ENCODE results near the gene PHLPP1.

Gene PHLPP1

DNA sequence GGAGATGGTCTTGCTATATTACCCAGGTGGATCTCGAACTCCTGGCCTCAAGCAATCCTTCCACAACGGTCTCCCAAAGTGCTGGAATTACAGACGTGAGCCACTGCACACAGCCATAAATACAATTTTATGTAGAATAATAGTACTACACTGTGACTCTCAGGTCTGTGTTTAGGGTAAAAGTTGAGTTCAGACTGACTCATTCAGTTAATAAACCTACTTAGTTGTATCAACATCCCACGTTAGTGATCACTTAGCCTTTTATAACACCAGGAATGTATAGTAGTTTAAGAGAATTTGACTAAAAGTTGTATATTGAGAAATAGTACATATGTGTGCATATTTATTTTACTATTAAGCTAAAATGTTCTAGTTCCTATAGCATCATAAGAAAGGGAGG lies 237.5 kb downstream of the PHLPP1 start:
- DNase-seq: no peak

DNA sequence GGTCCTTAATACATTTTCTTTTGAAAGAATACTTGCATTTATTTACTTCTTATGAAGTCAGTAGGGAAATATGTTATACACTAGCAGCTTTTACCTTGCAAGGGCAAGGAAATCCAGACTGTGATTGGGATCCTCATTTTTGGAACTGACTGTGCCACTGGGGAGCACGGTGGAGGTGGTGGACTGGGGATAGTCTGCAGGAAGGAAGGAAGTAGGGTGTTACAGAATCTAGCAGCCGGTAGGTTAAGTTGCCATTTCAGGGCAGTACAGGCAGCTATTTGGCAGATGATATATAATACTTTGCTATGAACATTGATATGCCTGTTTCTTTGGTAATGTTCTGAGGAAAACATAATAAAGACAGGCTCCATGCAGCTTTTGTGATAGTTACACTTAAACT lies 238.3 kb downstream of the PHLPP1 start:
- DNase-seq: no peak

DNA sequence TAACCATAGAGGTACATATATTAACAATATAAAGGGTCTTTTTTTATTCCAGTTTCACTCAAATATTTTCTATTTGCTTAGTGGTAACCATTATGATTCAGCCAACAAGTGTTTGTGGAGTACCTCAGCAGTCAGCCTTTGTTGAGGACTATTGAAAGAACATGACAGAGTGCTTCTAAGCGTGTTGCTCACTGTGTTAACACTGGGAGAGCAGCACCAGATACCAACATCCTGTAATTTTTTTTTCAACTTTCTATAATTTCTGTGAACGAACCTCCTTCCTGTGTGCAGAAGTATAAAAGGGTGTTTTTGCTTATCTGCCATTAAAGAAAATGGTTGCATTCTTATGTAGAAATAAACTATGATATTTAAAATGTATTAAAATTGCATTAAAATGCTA lies 239.0 kb downstream of the PHLPP1 start:
- no peak for DNase-seq

DNA sequence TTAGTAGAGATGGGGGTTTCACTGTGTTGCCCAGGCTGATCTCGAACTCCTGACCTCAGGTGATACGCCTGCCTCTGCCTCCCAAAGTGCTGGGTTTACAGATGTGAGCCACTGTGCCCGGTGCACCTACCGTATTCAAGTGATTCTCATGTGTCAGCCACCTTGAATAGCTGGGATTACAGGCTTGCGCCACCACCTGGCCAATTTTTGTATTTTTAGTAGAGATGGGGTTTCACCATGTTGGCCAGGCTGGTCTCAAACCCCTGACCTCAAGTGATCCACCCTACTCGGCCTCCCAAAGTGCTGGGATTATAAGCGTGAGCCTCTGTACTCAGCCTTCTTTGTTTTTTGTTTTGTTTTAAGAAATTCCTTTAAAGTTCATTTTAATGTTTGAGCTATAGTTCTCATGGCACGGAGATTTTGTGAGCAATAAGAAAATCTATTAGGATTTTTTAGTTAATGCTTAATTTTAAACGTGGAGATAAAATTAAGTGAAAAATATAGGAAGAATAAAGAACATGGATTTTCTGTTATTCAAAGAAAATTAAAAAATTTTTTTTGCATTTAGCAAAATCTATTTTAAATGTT lies 242.6 kb downstream of the PHLPP1 start:
- DNase-seq: peak; percentile 59

DNA sequence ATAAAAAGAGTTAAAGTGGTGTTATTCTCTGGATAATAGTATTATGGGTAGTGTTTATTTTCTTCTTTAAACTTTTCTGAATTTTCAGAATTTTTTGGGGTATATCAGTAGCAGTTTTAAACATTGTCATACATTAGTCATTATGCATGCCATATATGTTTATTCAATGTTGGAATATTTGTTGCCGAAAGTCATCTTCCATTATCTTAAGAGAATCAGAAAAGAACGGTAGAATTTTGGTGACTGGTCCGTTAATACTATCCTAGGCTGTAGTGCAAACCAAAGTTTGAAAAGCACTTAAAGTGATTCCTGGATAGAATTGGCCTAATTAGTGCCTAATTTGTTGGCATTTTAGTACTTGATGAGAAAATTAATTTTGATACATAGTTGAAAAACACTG lies 244.1 kb downstream of the PHLPP1 start:
- no peak for DNase-seq

DNA sequence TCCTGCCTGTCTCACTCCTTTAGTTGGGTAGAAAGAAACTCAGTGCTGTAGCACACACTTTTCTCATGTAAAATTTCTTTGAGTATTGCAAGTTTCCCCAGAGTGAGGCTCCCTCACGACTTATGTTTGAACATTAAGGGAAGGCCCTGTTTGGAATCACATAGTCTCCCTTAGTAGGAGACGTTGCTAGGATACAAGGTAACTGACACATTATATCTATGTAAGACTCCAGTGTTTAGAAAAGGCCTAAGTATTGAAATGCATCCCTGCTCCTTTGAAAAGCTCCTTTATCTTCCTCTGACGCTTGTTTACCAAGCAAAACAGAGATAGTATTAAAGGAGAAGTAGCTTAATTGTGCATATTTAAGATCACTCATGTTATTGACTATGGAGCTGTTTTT lies 248.2 kb downstream of the PHLPP1 start:
- no peak for DNase-seq

DNA sequence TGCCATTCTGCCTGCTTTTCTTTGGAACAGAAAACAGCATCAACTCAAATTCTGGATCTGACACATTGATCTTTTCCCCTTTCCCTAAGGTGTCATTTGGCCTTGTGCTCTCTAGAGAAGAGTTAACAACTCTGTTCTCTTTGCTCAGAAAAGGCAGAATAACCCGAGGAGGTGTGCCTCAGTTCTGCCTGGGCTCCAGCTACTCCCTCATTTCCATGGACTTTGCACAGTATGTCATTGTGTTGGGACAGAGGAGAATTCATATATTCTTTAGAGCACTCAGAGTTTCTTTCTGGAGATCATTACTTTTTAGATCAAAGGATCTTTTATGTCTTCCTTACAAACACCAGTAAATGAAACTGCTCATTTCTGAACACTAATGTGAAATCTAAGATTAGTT lies 249.1 kb downstream of the PHLPP1 start:
- DNase-seq: no peak

DNA sequence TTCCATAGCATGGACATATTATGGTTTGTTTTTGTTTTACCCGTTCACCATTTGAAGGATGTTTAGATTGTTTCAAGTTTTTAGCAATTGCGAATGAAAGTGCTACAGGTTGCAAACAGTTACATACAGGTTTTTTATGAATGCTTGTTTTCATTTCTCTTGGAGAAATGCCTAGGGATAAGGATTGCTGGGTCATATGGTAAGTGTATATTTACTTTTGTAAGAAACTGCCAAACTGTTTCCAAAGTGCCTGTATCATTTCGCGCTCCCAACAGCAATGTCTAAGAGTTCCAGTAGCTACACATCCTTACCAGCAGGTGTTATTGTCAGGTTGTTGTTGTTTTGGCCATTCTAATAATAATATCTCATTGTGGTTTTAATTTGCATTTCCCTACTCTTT lies 251.7 kb downstream of the PHLPP1 start:
- no peak for DNase-seq

DNA sequence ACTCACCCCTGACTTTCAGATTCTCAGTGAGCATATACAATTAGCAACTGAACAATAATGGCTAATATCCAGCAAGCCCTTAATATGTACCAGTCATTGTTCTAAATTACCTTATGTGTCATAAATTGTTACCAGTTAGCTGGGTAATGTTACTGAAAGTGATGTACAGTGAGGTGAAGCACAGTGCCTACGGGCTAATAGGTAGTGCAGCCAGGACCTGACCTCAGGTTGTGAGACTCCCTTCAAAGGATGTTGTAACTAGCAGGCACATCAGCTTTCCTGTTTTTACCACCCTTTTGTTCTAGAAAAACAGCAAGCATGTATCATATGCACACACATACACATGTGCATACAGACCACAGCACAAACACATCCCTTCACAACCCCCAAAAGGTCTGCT lies 258.3 kb downstream of the PHLPP1 start:
- DNase-seq: no peak

DNA sequence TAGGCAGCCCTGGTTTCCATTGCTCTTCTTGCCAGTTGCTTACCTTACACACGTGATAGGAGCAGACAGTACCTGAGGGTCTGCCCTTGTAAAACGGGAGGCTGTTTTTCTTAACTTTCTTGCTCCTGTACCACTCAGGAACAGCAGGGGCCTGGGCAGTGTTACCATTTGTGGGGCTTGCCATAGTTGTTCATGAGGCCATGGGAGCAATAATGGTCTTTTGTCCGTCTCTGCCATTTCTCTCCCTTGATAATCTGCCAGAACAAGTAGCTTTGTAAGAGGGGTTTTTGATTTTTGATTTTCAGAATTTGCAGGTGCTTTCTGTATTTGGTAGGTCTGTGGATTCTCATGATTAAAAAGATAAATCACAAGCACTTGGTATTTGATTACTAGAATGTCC lies 259.0 kb downstream of the PHLPP1 start:
- DNase-seq: no peak

DNA sequence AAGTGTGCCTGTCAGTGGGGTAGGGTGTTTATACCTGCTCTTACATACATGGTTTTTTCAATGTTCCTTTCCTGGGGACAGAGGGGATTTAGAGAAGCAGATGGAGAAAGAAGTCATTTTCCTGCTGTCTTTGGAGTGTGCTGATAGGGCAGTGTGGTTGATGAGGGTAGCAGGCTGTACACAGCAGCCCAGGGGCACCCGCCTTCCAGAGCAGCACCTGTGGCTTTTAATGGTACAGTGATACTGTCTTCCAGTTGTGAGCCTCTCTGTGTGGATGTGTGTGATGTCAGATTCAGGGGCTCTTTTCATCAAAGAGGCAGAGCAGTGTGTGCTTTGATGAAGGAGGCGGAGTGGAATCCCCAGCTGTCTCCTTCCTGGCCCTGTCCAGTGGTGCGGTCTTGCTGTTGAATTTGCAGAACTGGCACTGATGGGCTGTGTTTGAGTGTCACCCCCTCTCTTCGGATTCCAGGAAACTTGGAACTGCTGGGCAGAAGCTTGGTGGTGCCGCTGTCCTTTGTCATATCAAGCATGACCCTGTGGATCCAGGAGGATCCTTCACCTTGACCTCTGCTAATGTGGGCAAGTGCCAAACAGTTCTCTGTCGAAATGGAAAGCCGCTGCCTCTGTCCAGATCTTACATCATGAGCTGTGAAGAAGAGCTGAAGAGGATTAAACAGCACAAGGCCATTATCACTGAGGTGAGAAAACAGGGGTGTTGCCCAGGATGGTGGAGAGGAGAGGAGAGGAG lies 259.8 kb downstream of the PHLPP1 start:
- no peak for DNase-seq

DNA sequence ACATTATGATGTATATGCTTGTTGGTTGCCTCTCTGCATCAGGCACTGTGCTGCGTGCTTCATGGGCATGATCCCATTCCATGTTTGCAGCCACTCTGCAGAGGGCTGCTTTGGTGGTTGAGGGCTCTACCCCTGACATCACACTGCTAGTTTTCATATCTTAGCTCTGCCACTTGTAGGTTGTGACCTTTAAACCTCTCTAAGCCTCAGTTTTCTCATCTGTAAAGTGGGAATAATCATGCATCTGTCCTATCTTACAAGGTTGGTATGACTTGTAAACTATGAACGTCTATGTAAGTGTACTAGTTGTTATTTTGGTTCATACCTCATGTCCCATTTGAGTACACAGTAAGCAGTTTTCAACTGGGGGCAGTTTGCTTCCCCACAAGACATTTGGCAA lies 260.4 kb downstream of the PHLPP1 start:
- DNase-seq: no peak

DNA sequence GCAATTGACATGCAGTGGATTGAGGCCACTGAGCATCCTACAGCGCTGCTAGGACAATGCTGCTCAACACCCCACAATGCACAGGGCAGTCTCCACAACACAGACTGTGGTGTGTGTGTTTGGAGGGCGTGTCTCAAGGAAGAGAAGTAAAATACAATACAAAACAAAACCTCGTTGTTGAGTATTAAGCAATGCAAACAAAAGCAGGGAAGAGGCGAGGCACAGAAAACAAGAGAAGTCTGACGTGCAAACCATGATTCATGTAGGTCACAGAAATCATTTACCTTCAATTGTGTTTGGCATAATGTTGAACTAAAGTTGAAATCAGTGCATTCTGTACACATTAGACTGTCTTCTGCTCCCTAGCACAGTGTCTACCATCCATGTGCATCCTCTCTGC lies 260.9 kb downstream of the PHLPP1 start:
- no peak for DNase-seq

DNA sequence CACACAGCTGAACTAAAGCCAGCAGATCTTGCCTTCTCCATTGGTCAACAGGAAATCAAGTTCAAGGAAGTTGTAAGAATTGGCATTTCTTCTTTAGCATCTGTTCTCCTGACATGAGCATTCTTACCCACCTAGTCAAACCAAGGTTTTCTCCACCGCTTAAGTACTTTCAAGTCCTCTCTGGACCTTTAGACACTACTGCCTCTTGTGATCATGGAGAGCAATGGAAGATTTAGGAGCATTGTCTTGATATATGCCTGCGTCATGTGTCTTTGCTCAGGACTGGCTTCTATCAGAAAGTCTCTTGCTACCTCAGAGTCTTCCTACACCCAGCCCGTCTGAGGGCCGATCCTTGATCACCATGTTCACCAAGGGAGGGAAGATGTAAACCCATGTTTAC lies 262.2 kb downstream of the PHLPP1 start:
- DNase-seq: no peak

DNA sequence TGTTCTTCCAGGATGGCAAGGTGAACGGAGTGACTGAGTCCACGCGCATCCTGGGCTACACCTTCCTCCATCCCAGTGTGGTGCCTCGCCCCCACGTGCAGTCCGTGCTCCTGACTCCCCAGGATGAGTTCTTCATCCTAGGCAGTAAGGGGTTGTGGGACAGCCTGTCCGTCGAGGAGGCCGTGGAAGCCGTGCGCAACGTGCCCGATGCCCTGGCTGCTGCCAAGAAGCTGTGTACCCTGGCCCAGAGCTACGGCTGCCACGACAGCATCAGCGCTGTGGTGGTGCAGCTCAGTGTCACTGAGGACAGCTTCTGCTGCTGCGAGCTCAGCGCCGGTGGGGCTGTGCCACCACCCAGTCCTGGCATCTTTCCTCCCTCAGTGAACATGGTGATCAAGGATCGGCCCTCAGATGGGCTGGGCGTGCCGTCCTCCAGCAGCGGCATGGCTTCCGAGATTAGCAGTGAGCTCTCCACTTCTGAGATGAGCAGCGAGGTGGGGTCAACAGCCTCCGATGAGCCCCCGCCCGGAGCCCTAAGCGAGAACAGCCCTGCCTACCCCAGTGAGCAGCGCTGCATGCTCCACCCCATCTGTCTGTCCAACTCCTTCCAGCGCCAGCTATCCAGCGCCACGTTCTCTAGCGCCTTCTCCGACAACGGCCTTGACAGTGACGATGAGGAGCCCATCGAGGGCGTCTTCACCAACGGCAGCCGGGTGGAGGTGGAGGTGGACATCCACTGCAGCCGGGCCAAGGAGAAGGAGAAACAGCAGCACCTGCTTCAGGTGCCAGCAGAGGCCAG lies 263.1 kb downstream of the PHLPP1 start:
- DNase-seq: no peak

DNA sequence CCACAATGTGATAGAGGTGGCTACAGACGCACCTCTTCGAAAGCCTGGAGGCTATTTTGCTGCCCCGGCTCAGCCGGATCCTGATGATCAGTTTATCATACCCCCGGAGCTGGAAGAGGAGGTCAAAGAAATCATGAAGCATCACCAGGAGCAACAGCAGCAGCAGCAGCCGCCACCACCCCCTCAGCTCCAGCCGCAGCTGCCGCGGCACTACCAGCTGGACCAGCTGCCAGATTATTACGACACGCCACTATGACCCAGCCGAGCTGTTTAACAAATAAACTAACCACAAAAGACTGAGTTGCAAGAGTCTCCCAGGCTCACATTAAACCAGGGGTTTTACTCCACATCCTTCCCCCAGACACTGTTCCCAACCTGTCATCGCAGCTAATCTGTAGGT lies 263.8 kb downstream of the PHLPP1 start:
- no peak for DNase-seq

DNA sequence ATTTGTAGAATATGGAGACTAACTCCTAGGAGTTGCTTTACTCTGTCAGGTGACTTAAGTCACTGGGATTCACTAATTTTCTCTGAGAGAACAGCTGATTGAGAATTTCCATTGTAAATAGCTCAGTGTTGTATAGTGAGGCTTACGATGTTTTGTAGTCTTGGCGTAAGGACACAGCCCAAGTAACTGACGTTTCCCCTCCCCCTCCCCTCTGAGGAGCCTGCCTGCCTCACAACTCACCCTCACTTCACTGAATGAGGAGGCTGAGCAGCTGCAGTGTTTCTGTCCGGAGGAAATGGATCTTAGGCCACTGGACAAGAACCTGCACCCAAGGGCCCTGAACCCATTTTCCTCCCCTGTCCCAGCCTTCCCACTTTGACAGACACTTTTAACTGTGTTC lies 264.6 kb downstream of the PHLPP1 start:
- no peak for DNase-seq

DNA sequence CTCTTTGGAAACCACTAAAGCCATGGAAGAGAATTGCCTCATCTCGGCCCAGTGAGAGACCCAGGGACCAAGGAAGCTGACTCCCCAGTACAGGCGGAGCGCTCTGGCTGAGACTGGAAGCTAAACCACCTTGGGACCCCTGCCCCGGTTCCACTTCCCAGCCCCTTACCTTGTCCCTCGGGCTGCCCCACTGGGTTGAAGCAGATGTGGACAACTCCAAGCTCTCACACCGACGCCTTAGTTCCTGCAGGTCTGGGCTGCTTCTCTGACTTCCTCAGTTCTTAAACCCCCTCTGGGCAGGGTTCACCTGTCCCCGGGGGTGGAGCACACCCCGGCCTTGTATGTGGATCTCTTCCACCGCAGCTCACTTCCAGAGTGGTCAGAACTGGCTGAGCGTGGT lies 266.2 kb downstream of the PHLPP1 start:
- no peak for DNase-seq

DNA sequence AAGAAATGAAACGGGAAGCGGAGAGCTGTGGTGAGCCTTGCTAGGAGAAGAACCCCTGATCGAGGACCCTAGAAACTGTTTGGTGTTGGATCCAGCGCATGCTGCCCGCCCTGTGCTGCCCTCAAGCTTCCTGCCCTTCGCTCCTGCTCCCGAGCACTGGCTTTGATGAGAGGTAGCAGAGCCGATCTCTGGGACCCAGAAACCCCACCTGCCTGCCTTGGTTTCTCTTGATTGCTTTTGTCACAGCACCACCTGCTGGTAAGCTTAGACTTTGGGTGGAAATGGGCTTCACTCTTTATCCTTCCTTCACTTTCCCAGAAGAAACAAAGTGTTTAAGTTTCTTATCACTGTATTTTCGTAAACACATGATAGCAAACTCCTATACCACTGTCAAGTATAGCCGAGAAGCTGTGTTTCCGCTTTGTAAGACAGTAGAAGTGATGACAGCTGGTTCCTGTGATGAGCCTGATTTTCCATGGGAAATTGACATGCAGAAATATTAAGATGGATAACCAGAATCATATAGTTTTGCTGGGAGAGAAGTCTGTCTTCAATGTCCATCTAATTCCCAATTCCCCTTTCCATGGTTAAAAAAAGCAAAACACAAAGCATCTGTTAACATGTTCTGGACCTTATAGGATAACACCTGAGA lies 267.4 kb downstream of the PHLPP1 start:
- DNase-seq: peak; percentile 67

DNA sequence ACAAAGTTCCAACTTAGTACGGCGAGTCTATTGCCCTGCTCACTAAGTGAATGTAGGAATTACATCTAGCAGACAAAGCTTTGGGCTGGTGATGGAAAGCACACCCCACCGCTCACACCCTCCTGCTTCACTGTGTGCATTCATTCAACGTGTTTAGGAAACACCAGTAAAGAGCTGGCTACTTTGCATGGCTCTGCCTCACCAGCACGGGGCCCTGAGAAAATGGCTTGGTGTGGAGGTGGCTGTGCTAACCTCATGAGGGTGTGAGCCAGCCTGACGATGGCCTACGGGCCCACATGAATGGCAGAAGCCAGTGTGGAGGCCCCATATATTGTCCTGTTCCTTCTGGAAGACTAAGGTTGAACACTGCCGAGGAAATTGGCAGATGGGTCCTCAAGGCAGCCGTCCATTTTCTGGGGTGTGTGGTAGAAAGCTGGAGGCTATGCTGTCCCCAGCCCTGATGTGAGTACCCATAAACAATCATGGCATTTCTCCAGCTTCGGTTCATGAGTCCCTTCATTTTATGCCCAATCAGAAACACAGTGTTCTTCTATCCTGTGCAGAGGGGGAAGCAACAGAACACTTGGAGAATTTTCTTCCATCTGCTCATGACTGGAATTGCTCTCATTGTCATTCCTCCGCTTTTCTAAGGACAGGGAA lies 269.4 kb downstream of the PHLPP1 start:
- DNase-seq: no peak

DNA sequence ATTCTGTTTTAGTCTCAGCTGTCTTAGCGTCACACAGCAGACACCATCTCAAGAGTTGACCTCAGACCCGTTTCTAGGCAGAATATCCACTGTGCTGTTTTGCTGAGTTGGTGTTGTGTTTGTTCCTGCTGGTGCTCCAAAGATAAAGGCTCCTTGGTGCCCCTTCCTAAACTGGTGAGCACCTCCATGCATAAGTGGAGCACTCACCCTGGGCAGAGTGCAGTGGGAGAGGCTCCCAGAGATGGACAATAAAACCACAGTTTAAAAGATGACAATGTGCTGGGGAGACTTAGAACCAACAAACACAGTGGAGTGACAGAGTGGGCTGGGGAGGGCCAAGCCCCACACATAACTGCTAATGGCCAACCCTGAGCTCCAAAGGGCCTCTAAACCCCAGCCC lies 271.1 kb downstream of the PHLPP1 start:
- DNase-seq: no peak

DNA sequence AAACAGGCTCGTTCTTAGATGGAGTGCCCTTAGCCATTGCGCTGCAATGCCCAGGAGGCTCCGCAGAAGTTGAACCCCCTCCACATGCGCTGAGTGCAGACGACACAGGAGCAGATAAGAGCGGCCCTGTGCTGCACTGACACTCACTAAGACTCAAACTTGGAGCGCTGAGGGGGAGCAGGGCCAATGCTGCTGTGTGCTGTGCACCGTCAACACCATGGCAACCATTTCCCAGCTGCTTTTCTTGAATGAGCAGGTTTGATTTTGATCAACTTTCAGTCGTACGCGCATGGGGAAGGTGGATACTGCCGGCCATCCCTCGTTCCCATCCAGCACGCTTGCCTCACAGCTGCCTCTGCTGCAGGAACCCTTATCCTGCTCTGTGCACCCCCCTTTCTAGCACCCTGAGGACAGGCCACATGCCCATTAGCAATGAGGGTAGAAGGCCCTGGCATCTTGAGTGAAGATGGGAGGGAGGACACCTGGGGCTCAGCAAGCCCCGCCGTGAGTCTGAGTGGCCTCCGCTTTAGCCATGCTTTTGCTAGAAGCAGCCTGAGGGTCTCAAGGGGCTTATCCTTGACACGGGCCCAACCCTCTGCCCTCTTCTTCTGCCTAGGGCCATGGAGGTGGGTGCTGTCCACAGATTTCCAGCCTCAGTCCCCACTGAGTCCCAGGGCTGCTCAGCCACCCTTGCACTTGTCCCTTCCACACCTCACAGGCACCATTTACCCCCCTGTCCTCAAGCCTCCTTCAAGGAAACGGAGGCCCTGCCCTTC lies 271.9 kb downstream of the PHLPP1 start:
- no peak for DNase-seq
